Colonic mucosa (tissue), 4 donors: ENCODE measurements around the gene KAT6B. TPM values are rescaled to one million over a fixed set of nuclear protein-coding genes. Genes with fewer than 3 reads are reported as not detected.
A peak's percentile ranks its signal among the peaks of the same experiment; 100 is the strongest.

Experiments
- DNase-seq: peaks from one replicate; pipeline ENCODE4 v3.0.0-alpha.2; 2020
- H3K27ac ChIP-seq: fragments of 200-600 bp; one replicate; pipeline ENCODE4 v1.8.0; 2021
- H3K27me3 ChIP-seq: fragments of 200-600 bp; one replicate; pipeline ENCODE4 v1.8.0; 2021
- H3K36me3 ChIP-seq: fragments of 200-600 bp; one replicate; pipeline ENCODE4 v1.8.0; 2021
- H3K4me1 ChIP-seq: fragments of 200-600 bp; one replicate; pipeline ENCODE4 v1.8.0; 2021; ENCODE audit warnings: mild to moderate bottlenecking
- H3K4me3 ChIP-seq: fragments of 200-600 bp; one replicate; pipeline ENCODE4 v1.8.0; 2021
- H3K9ac ChIP-seq, 2 donors: one replicate each; pipeline ENCODE4 v1.7.0; 2013; ENCODE audit warnings: control low read depth in 2 of 2, low read depth in 2 of 2, low read length in 2 of 2
- H3K9me3 ChIP-seq: fragments of 200-600 bp; one replicate; pipeline ENCODE4 v1.8.0; 2021
- intact Hi-C: fragments of 100-400 bp; cut with DNase I; formaldehyde crosslinking; loops from one replicate; pipeline ENCODE4 v1.14.1; 2022
- total RNA-seq, 2 donors: library from RNA; stranded (reverse); fragmentation: NEBNext Ultra II Directional in 1 of 2; extraction: Animal tissue kit (Norgen Biotek cat#: 25700) in 1 of 2; gene quantifications; one replicate each; pipeline ENCODE4 v1.2.1, GENCODE V29; 2021
- TF ChIP-seq, protein P1 (sequence below): fragments of 200-600 bp; IDR thresholded peaks from one replicate; pipeline ENCODE4 v1.8.0; 2022; ENCODE audit warnings: antibody characterized with exemption, mild to moderate bottlenecking
- donor health status: healthy.
- donor health status: DM: no; HTN: no; CAD: no.
- donor health status: DM: no; HTN: no; CAD: no.

The KAT6B gene
- total RNA-seq, 2 donors from 2014 or later = 18.7 to 24.2 TPM

DNA sequence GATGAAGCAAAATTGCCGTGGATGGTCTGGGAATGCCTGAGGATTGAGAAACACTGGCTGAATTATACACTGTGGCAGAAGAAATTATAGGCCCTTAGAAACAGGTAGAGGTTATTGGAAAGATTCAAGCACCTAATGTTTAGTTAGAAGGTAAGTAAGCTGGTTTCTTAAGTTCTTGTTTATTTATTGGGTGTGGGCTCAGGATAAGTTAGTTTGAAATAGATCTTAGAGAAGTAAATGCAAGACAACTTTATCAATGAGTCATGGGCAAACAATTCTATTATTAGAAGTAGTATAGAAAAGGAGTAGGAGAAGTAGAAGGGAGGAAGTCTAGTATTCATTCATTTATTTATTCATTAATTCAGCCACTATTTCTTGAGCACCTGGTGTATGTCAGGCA, 96.5 kb downstream of the KAT6B start:
- no peak overlapping the region for H3K9ac ChIP-seq
- no peak overlapping the region for H3K4me3 ChIP-seq
- H3K9me3 ChIP-seq = no peaks in the 10 kb centered on the region
- no peaks in the 10 kb centered on the region for H3K4me1 ChIP-seq
- TF ChIP-seq, protein P1, sequence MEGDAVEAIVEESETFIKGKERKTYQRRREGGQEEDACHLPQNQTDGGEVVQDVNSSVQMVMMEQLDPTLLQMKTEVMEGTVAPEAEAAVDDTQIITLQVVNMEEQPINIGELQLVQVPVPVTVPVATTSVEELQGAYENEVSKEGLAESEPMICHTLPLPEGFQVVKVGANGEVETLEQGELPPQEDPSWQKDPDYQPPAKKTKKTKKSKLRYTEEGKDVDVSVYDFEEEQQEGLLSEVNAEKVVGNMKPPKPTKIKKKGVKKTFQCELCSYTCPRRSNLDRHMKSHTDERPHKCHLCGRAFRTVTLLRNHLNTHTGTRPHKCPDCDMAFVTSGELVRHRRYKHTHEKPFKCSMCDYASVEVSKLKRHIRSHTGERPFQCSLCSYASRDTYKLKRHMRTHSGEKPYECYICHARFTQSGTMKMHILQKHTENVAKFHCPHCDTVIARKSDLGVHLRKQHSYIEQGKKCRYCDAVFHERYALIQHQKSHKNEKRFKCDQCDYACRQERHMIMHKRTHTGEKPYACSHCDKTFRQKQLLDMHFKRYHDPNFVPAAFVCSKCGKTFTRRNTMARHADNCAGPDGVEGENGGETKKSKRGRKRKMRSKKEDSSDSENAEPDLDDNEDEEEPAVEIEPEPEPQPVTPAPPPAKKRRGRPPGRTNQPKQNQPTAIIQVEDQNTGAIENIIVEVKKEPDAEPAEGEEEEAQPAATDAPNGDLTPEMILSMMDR = no peak
- no peak overlapping the region for H3K27ac ChIP-seq
- H3K27me3 ChIP-seq = no peaks in the 10 kb centered on the region
- intact Hi-C loops = no loop called here
- H3K36me3 ChIP-seq = no peaks in the 10 kb centered on the region
- no peak for DNase-seq

DNA sequence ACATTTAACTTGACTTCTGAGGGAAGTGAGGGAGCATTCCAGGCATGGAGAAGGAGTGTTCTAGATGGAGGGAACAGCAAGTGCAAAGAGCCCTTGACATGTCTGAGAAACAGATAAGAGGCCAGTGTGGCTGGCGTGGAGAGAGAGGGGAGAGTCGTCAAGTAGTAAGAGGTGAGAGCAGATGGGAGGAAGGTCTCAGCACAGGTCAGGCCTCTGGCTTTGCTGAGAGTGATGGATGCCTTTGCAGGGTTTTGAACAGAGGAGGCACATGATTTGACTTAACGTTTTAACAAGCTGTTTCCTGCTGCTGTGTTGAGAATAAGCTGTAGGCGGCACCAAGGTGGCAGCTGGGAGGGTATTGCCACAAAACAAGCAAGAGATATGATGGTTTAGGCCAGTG, 97.2 kb downstream of the KAT6B start:
- Histone ChIP-seq H3K4me3 (no peak overlapping the region), H3K27me3 (no peaks in the 10 kb centered on the region), H3K9me3 (no peaks in the 10 kb centered on the region), H3K9ac (no peak overlapping the region), H3K4me1 (no peaks in the 10 kb centered on the region), H3K36me3 (no peaks in the 10 kb centered on the region), H3K27ac (peak overlapping the region; percentile 7)
- TF ChIP-seq, protein P1 = no peak
- no peak for DNase-seq
- intact Hi-C loops = no loop called here

DNA sequence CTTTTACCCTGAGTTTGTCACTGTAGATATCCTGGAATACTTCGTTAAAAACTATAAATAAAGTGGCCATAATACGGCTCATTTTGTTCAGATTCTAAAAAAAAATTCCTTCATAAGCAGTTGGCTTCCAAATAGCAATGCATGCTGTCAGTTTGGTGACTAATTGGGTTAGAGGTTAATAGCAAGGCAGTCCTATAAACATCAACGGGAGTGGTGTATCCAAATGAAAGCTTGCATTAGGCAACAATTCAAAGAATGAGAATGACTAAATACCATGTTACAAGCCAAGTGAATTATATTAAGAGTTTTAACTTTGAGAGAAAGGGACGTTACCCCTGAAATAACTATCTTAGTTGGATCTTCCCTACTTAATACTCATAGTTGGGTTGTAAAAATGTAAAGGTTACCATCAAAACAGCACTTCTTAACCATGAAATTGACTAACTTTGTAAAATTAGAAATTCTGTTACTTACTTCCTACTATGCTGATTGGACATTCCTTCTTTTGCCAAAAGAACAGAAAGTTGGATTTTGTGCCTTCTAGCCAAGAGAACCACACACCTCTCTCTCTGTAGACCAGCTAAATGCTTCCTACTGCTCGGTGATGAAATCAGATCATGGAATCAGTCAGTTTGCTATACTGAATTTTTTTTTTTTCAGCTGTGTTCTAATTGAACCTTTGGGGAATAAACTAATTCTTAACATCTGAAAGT, 98.0 kb downstream of the KAT6B start:
- H3K4me3 ChIP-seq = no peak overlapping the region
- DNase-seq = no peak
- intact Hi-C loops = no loop called here

DNA sequence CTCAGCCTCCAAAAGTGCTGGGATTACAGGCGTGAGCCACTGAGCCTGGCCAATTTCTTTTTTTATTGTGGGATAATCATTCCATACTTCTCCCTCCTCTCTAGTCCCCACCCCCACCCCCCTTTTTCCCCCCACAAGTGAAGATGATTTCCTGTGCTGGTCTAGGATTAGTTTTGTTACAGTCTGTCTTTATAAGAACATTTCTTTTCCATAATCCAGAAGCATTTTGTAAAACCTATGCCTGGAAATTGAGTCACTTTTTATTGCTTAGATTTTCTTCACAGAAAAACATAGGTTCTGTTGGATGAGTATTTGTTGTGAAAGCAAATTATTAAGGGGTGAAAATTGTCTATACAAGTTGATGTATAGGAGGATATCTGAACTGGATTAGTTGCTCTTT, 98.9 kb downstream of the KAT6B start:
- no peak for DNase-seq
- Histone ChIP-seq H3K4me3 (no peak overlapping the region), H3K27ac (no peak overlapping the region), H3K9me3 (no peaks in the 10 kb centered on the region), H3K9ac (no peak overlapping the region), H3K36me3 (no peaks in the 10 kb centered on the region), H3K27me3 (no peaks in the 10 kb centered on the region), H3K4me1 (no peaks in the 10 kb centered on the region)
- intact Hi-C loops = no loop called here
- TF ChIP-seq, protein P1 = no peak

More for the DNA sequence above, 98.0 kb downstream of the KAT6B start:
- no peaks in the 10 kb centered on the region for H3K4me1 ChIP-seq
- H3K27me3 ChIP-seq = no peaks in the 10 kb centered on the region
- no peak overlapping the region for H3K9ac ChIP-seq
- no peaks in the 10 kb centered on the region for H3K36me3 ChIP-seq
- H3K9me3 ChIP-seq = no peaks in the 10 kb centered on the region
- TF ChIP-seq, protein P1 = no peak
- H3K27ac ChIP-seq = peak overlapping the region; percentile 32

DNA sequence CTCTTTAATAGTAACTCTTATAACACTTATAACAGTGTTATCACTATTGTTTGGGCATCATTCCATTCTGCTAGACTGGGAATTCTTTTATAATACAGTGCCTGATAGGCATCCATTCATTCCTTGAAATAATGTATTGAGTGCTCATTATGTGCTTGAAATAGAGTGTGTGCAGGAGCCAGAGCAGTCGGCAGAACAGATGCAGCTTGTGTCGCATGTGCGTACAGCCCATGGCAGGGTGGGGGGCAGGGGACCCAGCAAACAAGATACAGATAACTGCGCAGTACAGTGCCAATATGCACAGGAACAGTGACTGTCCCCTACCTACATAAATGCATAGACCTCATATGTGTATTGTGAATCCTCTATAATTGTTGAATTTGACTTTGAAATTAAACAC, 99.3 kb downstream of the KAT6B start:
- no peak overlapping the region for H3K4me3 ChIP-seq
- no peaks in the 10 kb centered on the region for H3K9me3 ChIP-seq
- intact Hi-C loops = no loop called here
- H3K9ac ChIP-seq = no peak overlapping the region
- H3K4me1 ChIP-seq = no peaks in the 10 kb centered on the region
- H3K36me3 ChIP-seq = no peaks in the 10 kb centered on the region
- DNase-seq = no peak
- TF ChIP-seq, protein P1 = no peak
- H3K27ac ChIP-seq = no peak overlapping the region
- H3K27me3 ChIP-seq = no peaks in the 10 kb centered on the region
